ENCODE data around the gene CD52.
A peak's percentile ranks its signal among the peaks of the same experiment; 100 is the strongest.

CD52 gene

DNA sequence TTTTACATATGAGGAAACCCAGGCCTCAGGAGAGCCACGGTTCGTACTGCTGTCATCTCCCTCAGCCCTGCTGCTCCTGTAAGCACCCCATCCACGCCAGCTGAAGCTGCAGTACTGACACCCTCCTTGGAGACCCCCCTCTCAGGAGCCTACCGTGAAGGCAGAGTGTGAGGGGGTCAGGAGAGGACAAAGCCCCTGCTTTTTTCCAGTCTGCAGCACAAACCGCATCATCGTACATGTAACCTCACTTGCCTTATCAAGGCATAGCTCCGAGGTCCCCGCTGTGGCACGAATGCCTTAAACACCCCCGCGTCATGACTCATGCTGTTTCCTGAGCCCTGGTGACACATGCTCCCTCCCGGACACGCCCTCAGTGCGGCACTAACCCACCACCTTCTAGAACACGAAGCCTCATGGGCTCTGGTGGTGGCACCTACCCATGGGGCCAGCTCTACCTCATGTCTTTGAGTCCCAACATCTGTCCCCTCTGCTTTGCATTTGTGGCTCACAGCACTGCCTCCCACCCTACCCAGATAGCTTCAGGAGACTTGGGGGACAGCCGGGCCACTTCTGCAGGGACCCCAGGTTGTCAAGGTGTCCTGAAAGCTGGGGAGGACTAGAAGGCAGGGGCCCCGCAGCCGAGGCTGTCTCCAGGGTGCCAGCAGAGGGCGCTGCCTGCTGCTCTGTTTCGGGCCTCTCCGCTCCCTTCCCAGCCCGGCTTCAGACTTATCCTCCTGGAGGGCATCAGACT lies 33.0 kb upstream of the CD52 start (continued):
- TF ChIP-seq, protein P1, sequence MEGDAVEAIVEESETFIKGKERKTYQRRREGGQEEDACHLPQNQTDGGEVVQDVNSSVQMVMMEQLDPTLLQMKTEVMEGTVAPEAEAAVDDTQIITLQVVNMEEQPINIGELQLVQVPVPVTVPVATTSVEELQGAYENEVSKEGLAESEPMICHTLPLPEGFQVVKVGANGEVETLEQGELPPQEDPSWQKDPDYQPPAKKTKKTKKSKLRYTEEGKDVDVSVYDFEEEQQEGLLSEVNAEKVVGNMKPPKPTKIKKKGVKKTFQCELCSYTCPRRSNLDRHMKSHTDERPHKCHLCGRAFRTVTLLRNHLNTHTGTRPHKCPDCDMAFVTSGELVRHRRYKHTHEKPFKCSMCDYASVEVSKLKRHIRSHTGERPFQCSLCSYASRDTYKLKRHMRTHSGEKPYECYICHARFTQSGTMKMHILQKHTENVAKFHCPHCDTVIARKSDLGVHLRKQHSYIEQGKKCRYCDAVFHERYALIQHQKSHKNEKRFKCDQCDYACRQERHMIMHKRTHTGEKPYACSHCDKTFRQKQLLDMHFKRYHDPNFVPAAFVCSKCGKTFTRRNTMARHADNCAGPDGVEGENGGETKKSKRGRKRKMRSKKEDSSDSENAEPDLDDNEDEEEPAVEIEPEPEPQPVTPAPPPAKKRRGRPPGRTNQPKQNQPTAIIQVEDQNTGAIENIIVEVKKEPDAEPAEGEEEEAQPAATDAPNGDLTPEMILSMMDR (tag by site-specific recombination; IDR thresholded peaks at IDR 0.05), result peak; percentile 70
- TF ChIP-seq EGR2 (tag by site-specific recombination; IDR thresholded peaks at IDR 0.05; ENCODE audit: low read depth) (peak; percentile 92), ZFP37 (tag by site-specific recombination; IDR thresholded peaks at IDR 0.05) (peak; percentile 79), ZNF24 (tag by site-specific recombination; IDR thresholded peaks at IDR 0.05) (peak; percentile 82), ZNF433 (tag by site-specific recombination; IDR thresholded peaks at IDR 0.05; ENCODE audit: low read depth) (no peak), ZNF248 (tag by site-specific recombination; IDR thresholded peaks at IDR 0.05) (no peak), ZNF585B (tag by site-specific recombination; IDR thresholded peaks at IDR 0.05) (no peak)
- TF ChIP-seq, protein P2, sequence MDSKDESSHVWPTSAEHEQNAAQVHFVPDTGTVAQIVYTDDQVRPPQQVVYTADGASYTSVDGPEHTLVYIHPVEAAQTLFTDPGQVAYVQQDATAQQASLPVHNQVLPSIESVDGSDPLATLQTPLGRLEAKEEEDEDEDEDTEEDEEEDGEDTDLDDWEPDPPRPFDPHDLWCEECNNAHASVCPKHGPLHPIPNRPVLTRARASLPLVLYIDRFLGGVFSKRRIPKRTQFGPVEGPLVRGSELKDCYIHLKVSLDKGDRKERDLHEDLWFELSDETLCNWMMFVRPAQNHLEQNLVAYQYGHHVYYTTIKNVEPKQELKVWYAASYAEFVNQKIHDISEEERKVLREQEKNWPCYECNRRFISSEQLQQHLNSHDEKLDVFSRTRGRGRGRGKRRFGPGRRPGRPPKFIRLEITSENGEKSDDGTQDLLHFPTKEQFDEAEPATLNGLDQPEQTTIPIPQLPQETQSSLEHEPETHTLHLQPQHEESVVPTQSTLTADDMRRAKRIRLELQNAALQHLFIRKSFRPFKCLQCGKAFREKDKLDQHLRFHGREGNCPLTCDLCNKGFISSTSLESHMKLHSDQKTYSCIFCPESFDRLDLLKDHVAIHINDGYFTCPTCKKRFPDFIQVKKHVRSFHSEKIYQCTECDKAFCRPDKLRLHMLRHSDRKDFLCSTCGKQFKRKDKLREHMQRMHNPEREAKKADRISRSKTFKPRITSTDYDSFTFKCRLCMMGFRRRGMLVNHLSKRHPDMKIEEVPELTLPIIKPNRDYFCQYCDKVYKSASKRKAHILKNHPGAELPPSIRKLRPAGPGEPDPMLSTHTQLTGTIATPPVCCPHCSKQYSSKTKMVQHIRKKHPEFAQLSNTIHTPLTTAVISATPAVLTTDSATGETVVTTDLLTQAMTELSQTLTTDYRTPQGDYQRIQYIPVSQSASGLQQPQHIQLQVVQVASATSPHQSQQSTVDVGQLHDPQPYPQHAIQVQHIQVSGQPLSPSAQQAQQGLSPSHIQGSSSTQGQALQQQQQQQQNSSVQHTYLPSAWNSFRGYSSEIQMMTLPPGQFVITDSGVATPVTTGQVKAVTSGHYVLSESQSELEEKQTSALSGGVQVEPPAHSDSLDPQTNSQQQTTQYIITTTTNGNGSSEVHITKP (tag by site-specific recombination; IDR thresholded peaks at IDR 0.05), result peak; percentile 91

DNA sequence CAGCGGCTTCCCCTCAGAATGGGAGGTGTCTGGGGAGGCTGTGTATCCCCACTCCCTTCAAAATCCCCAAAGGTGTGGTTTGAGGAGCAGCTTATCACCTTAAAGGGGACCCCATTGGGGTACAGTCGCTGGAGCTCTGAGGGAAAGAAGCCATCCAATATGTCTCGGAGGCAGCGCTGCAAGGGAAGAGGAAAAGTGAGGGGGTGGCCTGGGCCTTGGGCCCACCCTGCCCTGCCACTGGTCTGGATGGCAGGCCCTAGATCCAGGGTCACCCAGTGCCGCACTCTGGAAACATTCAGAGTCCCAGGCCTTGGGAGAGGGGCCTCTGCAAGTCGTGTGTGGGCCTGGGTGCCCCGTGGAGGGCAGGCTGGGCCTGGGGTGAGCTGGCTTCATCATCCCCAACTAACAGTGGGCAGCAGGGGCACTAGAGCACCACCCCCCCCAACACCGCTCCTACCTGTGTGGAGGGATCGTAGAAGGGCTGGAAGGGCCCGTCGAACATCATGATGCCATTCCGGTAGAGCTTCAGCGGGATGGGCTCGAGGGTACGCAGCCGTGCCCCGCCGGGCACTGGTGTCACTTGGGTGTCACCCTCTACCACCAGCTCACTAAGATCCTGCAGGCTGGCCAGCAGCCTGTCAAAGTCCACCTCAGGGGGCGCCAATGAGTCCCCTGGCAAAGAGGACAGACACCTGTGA lies 32.2 kb upstream of the CD52 start:
- Histone ChIP-seq H3K27ac (ENCODE audit: extremely low read depth, low read depth, low read length) (no peak overlapping the region), H3K4me3 (ENCODE audit: low read depth, low read length) (no peak overlapping the region), H3K4me1 (ENCODE audit: control insufficient read depth, insufficient read depth, low read length) (no peaks in the 10 kb centered on the region), H3K36me3 (ENCODE audit: control insufficient read depth in 2 of 2, insufficient read depth in 1 of 2, low read length in 2 of 2) (peaks cover 0 to 26% of the 10 kb centered on the region in 2 experiments; a peak in 1 of 3 replicates), H3K9me3 (ENCODE audit: control insufficient read depth, insufficient read depth, low read depth, low read length) (no peaks in the 10 kb centered on the region)
- CTCF ChIA-PET, result interaction anchor here (0.5 to 10.2 kb wide), 40 partner anchors 9 to 1124 kb away, joined by 3 to 203 read pairs (median 4); partner anchors contain the start of genes CATSPER4, CD52, DHDDS and UBXN11
- POLR2A ChIA-PET, result interaction anchor here (1.7 to 2.0 kb wide), 2 partner anchors 36 to 132 kb away, joined by 4 to 10 read pairs; no protein-coding TSS in a partner anchor
- TF ChIP-seq, protein P3, sequence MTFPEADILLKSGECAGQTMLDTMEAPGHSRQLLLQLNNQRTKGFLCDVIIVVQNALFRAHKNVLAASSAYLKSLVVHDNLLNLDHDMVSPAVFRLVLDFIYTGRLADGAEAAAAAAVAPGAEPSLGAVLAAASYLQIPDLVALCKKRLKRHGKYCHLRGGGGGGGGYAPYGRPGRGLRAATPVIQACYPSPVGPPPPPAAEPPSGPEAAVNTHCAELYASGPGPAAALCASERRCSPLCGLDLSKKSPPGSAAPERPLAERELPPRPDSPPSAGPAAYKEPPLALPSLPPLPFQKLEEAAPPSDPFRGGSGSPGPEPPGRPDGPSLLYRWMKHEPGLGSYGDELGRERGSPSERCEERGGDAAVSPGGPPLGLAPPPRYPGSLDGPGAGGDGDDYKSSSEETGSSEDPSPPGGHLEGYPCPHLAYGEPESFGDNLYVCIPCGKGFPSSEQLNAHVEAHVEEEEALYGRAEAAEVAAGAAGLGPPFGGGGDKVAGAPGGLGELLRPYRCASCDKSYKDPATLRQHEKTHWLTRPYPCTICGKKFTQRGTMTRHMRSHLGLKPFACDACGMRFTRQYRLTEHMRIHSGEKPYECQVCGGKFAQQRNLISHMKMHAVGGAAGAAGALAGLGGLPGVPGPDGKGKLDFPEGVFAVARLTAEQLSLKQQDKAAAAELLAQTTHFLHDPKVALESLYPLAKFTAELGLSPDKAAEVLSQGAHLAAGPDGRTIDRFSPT (tag by site-specific recombination; IDR thresholded peaks at IDR 0.05), result 0 out of 2 replicates have a peak, but pooled peaks have one; percentile 52
- TF ChIP-seq, protein P4, sequence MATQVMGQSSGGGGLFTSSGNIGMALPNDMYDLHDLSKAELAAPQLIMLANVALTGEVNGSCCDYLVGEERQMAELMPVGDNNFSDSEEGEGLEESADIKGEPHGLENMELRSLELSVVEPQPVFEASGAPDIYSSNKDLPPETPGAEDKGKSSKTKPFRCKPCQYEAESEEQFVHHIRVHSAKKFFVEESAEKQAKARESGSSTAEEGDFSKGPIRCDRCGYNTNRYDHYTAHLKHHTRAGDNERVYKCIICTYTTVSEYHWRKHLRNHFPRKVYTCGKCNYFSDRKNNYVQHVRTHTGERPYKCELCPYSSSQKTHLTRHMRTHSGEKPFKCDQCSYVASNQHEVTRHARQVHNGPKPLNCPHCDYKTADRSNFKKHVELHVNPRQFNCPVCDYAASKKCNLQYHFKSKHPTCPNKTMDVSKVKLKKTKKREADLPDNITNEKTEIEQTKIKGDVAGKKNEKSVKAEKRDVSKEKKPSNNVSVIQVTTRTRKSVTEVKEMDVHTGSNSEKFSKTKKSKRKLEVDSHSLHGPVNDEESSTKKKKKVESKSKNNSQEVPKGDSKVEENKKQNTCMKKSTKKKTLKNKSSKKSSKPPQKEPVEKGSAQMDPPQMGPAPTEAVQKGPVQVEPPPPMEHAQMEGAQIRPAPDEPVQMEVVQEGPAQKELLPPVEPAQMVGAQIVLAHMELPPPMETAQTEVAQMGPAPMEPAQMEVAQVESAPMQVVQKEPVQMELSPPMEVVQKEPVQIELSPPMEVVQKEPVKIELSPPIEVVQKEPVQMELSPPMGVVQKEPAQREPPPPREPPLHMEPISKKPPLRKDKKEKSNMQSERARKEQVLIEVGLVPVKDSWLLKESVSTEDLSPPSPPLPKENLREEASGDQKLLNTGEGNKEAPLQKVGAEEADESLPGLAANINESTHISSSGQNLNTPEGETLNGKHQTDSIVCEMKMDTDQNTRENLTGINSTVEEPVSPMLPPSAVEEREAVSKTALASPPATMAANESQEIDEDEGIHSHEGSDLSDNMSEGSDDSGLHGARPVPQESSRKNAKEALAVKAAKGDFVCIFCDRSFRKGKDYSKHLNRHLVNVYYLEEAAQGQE (tag by site-specific recombination; IDR thresholded peaks at IDR 0.05), result no peak
- TF ChIP-seq, protein P5, sequence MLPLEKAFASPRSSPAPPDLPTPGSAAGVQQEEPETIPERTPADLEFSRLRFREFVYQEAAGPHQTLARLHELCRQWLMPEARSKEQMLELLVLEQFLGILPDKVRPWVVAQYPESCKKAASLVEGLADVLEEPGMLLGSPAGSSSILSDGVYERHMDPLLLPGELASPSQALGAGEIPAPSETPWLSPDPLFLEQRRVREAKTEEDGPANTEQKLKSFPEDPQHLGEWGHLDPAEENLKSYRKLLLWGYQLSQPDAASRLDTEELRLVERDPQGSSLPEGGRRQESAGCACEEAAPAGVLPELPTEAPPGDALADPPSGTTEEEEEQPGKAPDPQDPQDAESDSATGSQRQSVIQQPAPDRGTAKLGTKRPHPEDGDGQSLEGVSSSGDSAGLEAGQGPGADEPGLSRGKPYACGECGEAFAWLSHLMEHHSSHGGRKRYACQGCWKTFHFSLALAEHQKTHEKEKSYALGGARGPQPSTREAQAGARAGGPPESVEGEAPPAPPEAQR (tag by site-specific recombination; IDR thresholded peaks at IDR 0.05), result no peak
- no peak for TF ChIP-seq ZNF202 (tag by site-specific recombination; IDR thresholded peaks at IDR 0.05; ENCODE audit: borderline replicate concordance)

Measured in HEK293 (cell line).